H1 (cell line): ENCODE data around the gene PRKAR2A. TPM values are rescaled to one million over a fixed set of nuclear protein-coding genes. Genes with fewer than 3 reads are reported as not detected.

Source experiments
- CTCF ChIA-PET: fragments of 300-600 bp; sonication (Branson Sonifier 250); formaldehyde crosslinking; loops from one replicate; lab custom pipeline; 2021; ENCODE audit not compliant: partially characterized antibody; lab: Charles Lee
- POLR2A ChIA-PET: fragments of 300-600 bp; sonication (Branson Sonifier 250); formaldehyde crosslinking; loops from one replicate; lab custom pipeline; 2021; ENCODE audit warnings: inconsistent platforms; ENCODE audit not compliant: partially characterized antibody; lab: Charles Lee
- DNase-seq, 2 experiments: peaks; one replicate each; pipeline versions ENCODE4 v3.0.0 to v3.0.0-alpha.2; 2010 to 2022; ENCODE audit warnings: low spot score in 2 of 2, low read depth in 1 of 2, mixed read lengths in 1 of 2
- FAIRE-seq: peaks from 2 replicates; lab custom pipeline; 2011; peaks lifted over from hg19 to GRCh38; lab: Jason Lieb, UNC
- H2AFZ ChIP-seq: 2 replicates; pipeline ENCODE4 v1.8.1; 2012; ENCODE audit warnings: low read length, inconsistent platforms
- H2AK5ac ChIP-seq: 2 replicates; pipeline ENCODE4 v1.6.1; 2013; ENCODE audit warnings: low read depth, low read length
- H2BK120ac ChIP-seq: replicated peaks from 2 replicates; pipeline ENCODE3; 2013; ENCODE audit warnings: low read depth, low read length, inconsistent platforms
- H2BK12ac ChIP-seq: 2 replicates; pipeline ENCODE4 v1.6.1; 2013; ENCODE audit warnings: low read depth, low read length
- H2BK15ac ChIP-seq: 2 replicates; pipeline ENCODE4 v1.6.1; 2013; ENCODE audit warnings: low read length
- H2BK20ac ChIP-seq: 2 replicates; pipeline ENCODE4 v1.6.1; 2013; ENCODE audit warnings: low read length
- H2BK5ac ChIP-seq: 2 replicates; pipeline ENCODE4 v1.6.1; 2013; ENCODE audit warnings: low read depth, low read length
- H3K14ac ChIP-seq: 2 replicates; pipeline ENCODE4 v1.6.1; 2013; ENCODE audit warnings: inconsistent platforms; ENCODE audit not compliant: insufficient read length
- H3K18ac ChIP-seq: 2 replicates; pipeline ENCODE4 v1.6.1; 2013; ENCODE audit warnings: low read length; ENCODE audit errors: extremely low read depth
- H3K23ac ChIP-seq: 2 replicates; pipeline ENCODE4 v1.6.1; 2013; ENCODE audit warnings: inconsistent platforms; ENCODE audit not compliant: insufficient read length
- H3K23me2 ChIP-seq: 2 replicates; pipeline ENCODE4 v1.6.1; 2013; ENCODE audit warnings: low read depth, low read length
- H3K27ac ChIP-seq: 2 replicates; pipeline ENCODE4 v1.6.1; 2011; ENCODE audit warnings: low read depth, low read length, inconsistent platforms
- H3K27me3 ChIP-seq, 4 experiments: replicated peaks in 1 of 4; 1 replicate in 1 of 4; 2 replicates in 3 of 4; pipeline versions ENCODE4 v1.6.1 to v1.8.1; 2011 to 2013; ENCODE audit warnings: low read length in 3 of 4, mild to moderate bottlenecking in 3 of 4, inconsistent platforms in 2 of 4, mixed read lengths in 2 of 4, moderate library complexity in 1 of 4; ENCODE audit not compliant: control insufficient read depth in 3 of 4, insufficient read depth in 3 of 4; ENCODE audit errors: extremely low read depth in 1 of 4
- H3K36me3 ChIP-seq, 4 experiments: 2 replicates each; pipeline versions ENCODE4 v1.6.1 to v1.8.1; 2011 to 2013; ENCODE audit warnings: mild to moderate bottlenecking in 4 of 4, low read length in 3 of 4, moderate library complexity in 2 of 4, control low read depth in 1 of 4, inconsistent platforms in 1 of 4; ENCODE audit not compliant: insufficient read depth in 4 of 4, control insufficient read depth in 2 of 4
- H3K4ac ChIP-seq: replicated peaks from 2 replicates; pipeline ENCODE3; 2013; ENCODE audit warnings: low read length, low read depth, mixed read lengths, inconsistent platforms; ENCODE audit not compliant: insufficient read length
- H3K4me1 ChIP-seq, 4 experiments: replicated peaks in 1 of 4; 1 replicate in 1 of 4; 2 replicates in 3 of 4; pipeline versions ENCODE4 v1.6.1 to v1.8.1; 2011 to 2013; ENCODE audit warnings: low read length in 3 of 4, inconsistent platforms in 2 of 4, mixed read lengths in 1 of 4; ENCODE audit not compliant: insufficient read depth in 4 of 4, control insufficient read depth in 3 of 4
- H3K4me2 ChIP-seq, 2 experiments: 2 replicates each; pipeline versions ENCODE4 v1.6.1 to v1.8.1; 2011 to 2013; ENCODE audit warnings: low read depth in 2 of 2, low read length in 2 of 2, control low read depth in 1 of 2, inconsistent platforms in 1 of 2, mild to moderate bottlenecking in 1 of 2; ENCODE audit not compliant: insufficient read depth in 1 of 2
- H3K4me3 ChIP-seq, 4 experiments: fragments of 200-600, 300-600 bp in 1 of 4; sonication (generic), shearing (Covaris generic), sonication (Bioruptor Twin) in 1 of 4; 2 replicates each; pipeline versions ENCODE4 v1.5.1 to v1.8.1; 2011 to 2016; ENCODE audit warnings: low read length in 4 of 4, low read depth in 3 of 4, control low read depth in 2 of 4, inconsistent platforms in 2 of 4, mild to moderate bottlenecking in 2 of 4, mixed read lengths in 1 of 4, moderate library complexity in 1 of 4; ENCODE audit not compliant: insufficient read depth in 2 of 4; ENCODE audit errors: extremely low read depth in 1 of 4
- H3K56ac ChIP-seq: replicated peaks from 2 replicates; pipeline ENCODE3; 2013; ENCODE audit warnings: low read depth, mild to moderate bottlenecking, mixed read lengths, low read length, inconsistent platforms; ENCODE audit not compliant: insufficient read length
- H3K79me1 ChIP-seq: 2 replicates; pipeline ENCODE4 v1.6.1; 2013; ENCODE audit warnings: low read depth, low read length, control low read depth
- H3K79me2 ChIP-seq, 2 experiments: 2 replicates each; pipeline versions ENCODE4 v1.6.1 to v1.8.1; 2012 to 2013; ENCODE audit warnings: low read length in 2 of 2, mild to moderate bottlenecking in 2 of 2, inconsistent platforms in 1 of 2; ENCODE audit not compliant: insufficient read depth in 2 of 2, control insufficient read depth in 1 of 2
- H3K9ac ChIP-seq, 4 experiments: replicated peaks in 1 of 4; 1 replicate in 1 of 4; 2 replicates in 3 of 4; pipeline versions ENCODE4 v1.6.1 to v1.8.1; 2011 to 2013; ENCODE audit warnings: low read depth in 3 of 4, low read length in 3 of 4, control low read depth in 2 of 4, mild to moderate bottlenecking in 2 of 4, moderate library complexity in 2 of 4, inconsistent platforms in 1 of 4; ENCODE audit errors: extremely low read depth in 1 of 4
- H3K9me3 ChIP-seq, 2 experiments: 2 replicates each; pipeline versions ENCODE4 v1.6.1 to v1.8.1; 2012 to 2013; ENCODE audit warnings: mild to moderate bottlenecking in 2 of 2, moderate library complexity in 2 of 2, control low read depth in 1 of 2, inconsistent platforms in 1 of 2, low read depth in 1 of 2, low read length in 1 of 2, mixed read lengths in 1 of 2; ENCODE audit not compliant: insufficient read depth in 2 of 2
- H4K20me1 ChIP-seq, 2 experiments: replicated peaks in 1 of 2; 2 replicates each; pipeline versions ENCODE3 to v1.8.1; 2011 to 2013; ENCODE audit warnings: inconsistent platforms in 2 of 2, low read length in 2 of 2, mild to moderate bottlenecking in 1 of 2; ENCODE audit not compliant: insufficient read depth in 2 of 2, control insufficient read depth in 1 of 2
- H4K5ac ChIP-seq: 2 replicates; pipeline ENCODE4 v1.6.1; 2013; ENCODE audit warnings: low read length, low read depth, mixed read lengths, inconsistent platforms; ENCODE audit not compliant: insufficient read length
- H4K8ac ChIP-seq: 2 replicates; pipeline ENCODE4 v1.8.0; 2013; ENCODE audit warnings: mild to moderate bottlenecking, moderate library complexity, low read length, inconsistent platforms; ENCODE audit not compliant: insufficient read depth; ENCODE audit errors: extremely low read depth
- H4K91ac ChIP-seq: replicated peaks from 2 replicates; pipeline ENCODE3; 2013; ENCODE audit warnings: low read length, mixed read lengths, inconsistent platforms; ENCODE audit not compliant: insufficient read length
- SUZ12 ChIP-seq: fragments of 200-600 bp; sonication (generic); IDR thresholded peaks from 2 replicates; pipeline ENCODE4 v1.6.1; 2012; ENCODE audit warnings: mild to moderate bottlenecking, inconsistent platforms, low read length, moderate library complexity, mixed read lengths
- WGBS, 2 experiments: shearing (Covaris generic) in 1 of 2; methylation state at CpG; one replicate each; pipeline versions ENCODE4 v1.1.6 to v1.1.7; 2013 to 2015; ENCODE audit warnings: low lambda C conversion rate in 2 of 2, mixed read lengths in 2 of 2, inconsistent platforms in 1 of 2, low coverage in 1 of 2, missing lambda C conversion rate in 1 of 2; ENCODE audit not compliant: insufficient replicate concordance in 2 of 2, insufficient coverage in 1 of 2, insufficient read length in 1 of 2; ENCODE audit errors: extremely low coverage in 1 of 2, missing lambda C conversion rate in 1 of 2; 5-methylcytosine and 5-hydroxymethylcytosine counted together
- polyA plus RNA-seq, 7 experiments: library from polyadenylated mRNA; depleted of rRNA in 3 of 7; stranded (reverse) in 5 of 7; unstranded in 2 of 7; fragments of >200 nt in 5 of 7; fragments of 200-250 nt in 2 of 7; gene quantifications; 1 replicate in 5 of 7; 2 replicates in 1 of 7; 4 replicates in 1 of 7; pipeline versions ENCODE4 v1.2.1 to v1.2.3, GENCODE V29; 2011 to 2013; ENCODE audit warnings: missing spikeins in 2 of 7, mixed read lengths in 2 of 7
- total RNA-seq: library from RNA; stranded (reverse); fragmentation: NEBNext Ultra II Directional; extraction: Animal tissue kit (Norgen Biotek cat#: 25700); gene quantifications from 2 replicates; pipeline ENCODE4 v1.2.1, GENCODE V29; 2021

The PRKAR2A gene
- total and polyA plus RNA-seq, 2 of the 8 experiments (the other 6 are each of a cell fraction or from before 2014, with no cell fraction given), result 6.3 to 42.4 TPM

GRCh38 chr3:48727511-48727910 lies 120.2 kb downstream of the PRKAR2A start:
- H3K27me3 ChIP-seq, result no peaks in the 10 kb centered on the region
- no peaks in the 10 kb centered on the region for H3K9me3 ChIP-seq
- H2BK15ac ChIP-seq, result no peak overlapping the region
- WGBS, 2 experiments, result 91% methylated on average over 8 of the region's 8 CpGs; no CpG with 5 or more reads in 1 of the 2 experiments
- no peaks in the 10 kb centered on the region for H3K23me2 ChIP-seq
- H3K9ac ChIP-seq, result no peak overlapping the region
- H4K20me1 ChIP-seq, result no peaks in the 10 kb centered on the region
- no peak overlapping the region for H2BK5ac ChIP-seq
- no peaks in the 10 kb centered on the region for H3K79me1 ChIP-seq
- no peak overlapping the region for H3K4me3 ChIP-seq
- H3K56ac ChIP-seq, result no peak overlapping the region
- H3K23ac ChIP-seq, result no peak overlapping the region
- CTCF ChIA-PET, result interaction anchor here (0.7 to 5.8 kb wide), 4 partner anchors 11 to 42 kb away, joined by 3 to 40 read pairs (median 4); partner anchors contain the start of gene NCKIPSD
- H2AFZ ChIP-seq, result no peak overlapping the region
- no peak overlapping the region for H3K27ac ChIP-seq
- no peak overlapping the region for H3K14ac ChIP-seq
- DNase-seq, result no peak
- H4K91ac ChIP-seq, result no peak overlapping the region
- no peak overlapping the region for H2AK5ac ChIP-seq
- H2BK120ac ChIP-seq, result no peak overlapping the region
- H4K5ac ChIP-seq, result no peak overlapping the region
- no peaks in the 10 kb centered on the region for H3K4me1 ChIP-seq
- no peak overlapping the region for H2BK12ac ChIP-seq
- no peak overlapping the region for H3K18ac ChIP-seq
- H3K4ac ChIP-seq, result no peak overlapping the region
- H2BK20ac ChIP-seq, result no peak overlapping the region
- no peak overlapping the region for H3K4me2 ChIP-seq
- no peaks in the 10 kb centered on the region for H3K79me2 ChIP-seq
- no peak for FAIRE-seq
- POLR2A ChIA-PET, result interaction anchor here (5.7 kb wide), 1 partner anchor 12 kb away, joined by 28 read pairs; the partner anchor contains the start of gene IP6K2
- no peak overlapping the region for H4K8ac ChIP-seq
- H3K36me3 ChIP-seq, result no peaks in the 10 kb centered on the region
- TF ChIP-seq SUZ12, result no peak
